SK-N-SH (cell line): ENCODE data around the gene FCRL5. TPM values are rescaled to one million over a fixed set of nuclear protein-coding genes. Genes with fewer than 3 reads are reported as not detected.

ENCODE experiments used
- CTCF ChIA-PET: fragments of 300-600, 350-600 bp; formaldehyde crosslinking; extraction: SDS; loops from one replicate; lab custom pipeline; 2021; lab: Yijun Ruan, JAX
- POLR2A ChIA-PET: fragments of 350-600 bp; sonication (Branson Sonifier 250); formaldehyde crosslinking; extraction: SDS; loops from one replicate; lab custom pipeline; 2020; ENCODE audit warnings: antibody characterized with exemption, inconsistent platforms; lab: Yijun Ruan, JAX
- DNase-seq: peaks from one replicate; pipeline ENCODE4 v3.0.0; 2012
- H2AFZ ChIP-seq: fragments of 200-600 bp; sonication (generic); 2 replicates; pipeline ENCODE4 v1.8.1; 2016; ENCODE audit warnings: antibody characterized with exemption, mild to moderate bottlenecking, low read depth
- H3F3A ChIP-seq: fragments of 200-600 bp; sonication (generic); replicated peaks from 2 replicates; pipeline ENCODE3; 2016; ENCODE audit warnings: antibody characterized with exemption, mild to moderate bottlenecking; ENCODE audit not compliant: insufficient read depth
- H3K27ac ChIP-seq, 2 experiments: fragments of 200-500 bp in 1 of 2; fragments of 200-600 bp in 1 of 2; sonication (Bioruptor generic) in 1 of 2; sonication (generic), shearing (Covaris generic) in 1 of 2; 2 replicates each; pipeline versions ENCODE4 v1.5.1 to v1.6.1; 2014 to 2016; ENCODE audit warnings: low read depth in 2 of 2, inconsistent platforms in 1 of 2, low read length in 1 of 2, mild to moderate bottlenecking in 1 of 2, mixed read lengths in 1 of 2
- H3K27me3 ChIP-seq: fragments of 200-600 bp; sonication (generic), shearing (Covaris generic); 2 replicates; pipeline ENCODE4 v1.6.1; 2016; ENCODE audit warnings: mixed run types; ENCODE audit not compliant: insufficient read depth
- H3K36me3 ChIP-seq, 2 experiments: fragments of 200-500 bp in 1 of 2; fragments of 200-600 bp in 1 of 2; sonication (Bioruptor generic) in 1 of 2; sonication (generic) in 1 of 2; replicated peaks in 1 of 2; 2 replicates each; pipeline versions ENCODE3 to v1.5.1; 2014 to 2016; ENCODE audit warnings: low read length in 1 of 2, mild to moderate bottlenecking in 1 of 2; ENCODE audit not compliant: insufficient read depth in 2 of 2, control insufficient read depth in 1 of 2
- H3K4me1 ChIP-seq, 2 experiments: fragments of 200-500 bp in 1 of 2; fragments of 200-600 bp in 1 of 2; sonication (Bioruptor generic) in 1 of 2; sonication (generic), shearing (Covaris generic) in 1 of 2; 2 replicates each; pipeline versions ENCODE4 v1.5.1 to v1.6.1; 2014 to 2016; ENCODE audit warnings: low read depth in 1 of 2, low read length in 1 of 2, mixed run types in 1 of 2; ENCODE audit not compliant: insufficient read depth in 2 of 2, control insufficient read depth in 1 of 2
- H3K4me2 ChIP-seq: fragments of 200-600 bp; sonication (generic), shearing (Covaris generic); 2 replicates; pipeline ENCODE4 v1.6.1; 2017; ENCODE audit warnings: mixed run types
- H3K4me3 ChIP-seq, 2 experiments: fragments of 200-500 bp in 1 of 2; fragments of 200-600 bp in 1 of 2; sonication (Bioruptor generic) in 1 of 2; sonication (generic), shearing (Covaris generic) in 1 of 2; 2 replicates each; pipeline versions ENCODE4 v1.5.1 to v1.8.1; 2014 to 2016; ENCODE audit warnings: low read depth in 2 of 2, inconsistent platforms in 1 of 2, low read length in 1 of 2, mild to moderate bottlenecking in 1 of 2, mixed read lengths in 1 of 2, moderate library complexity in 1 of 2
- H3K79me2 ChIP-seq: fragments of 200-600 bp; sonication (generic); 2 replicates; pipeline ENCODE4 v1.8.1; 2017; ENCODE audit warnings: mild to moderate bottlenecking; ENCODE audit not compliant: insufficient read depth
- H3K9ac ChIP-seq: fragments of 200-600 bp; sonication (generic); 2 replicates; pipeline ENCODE4 v1.6.1; 2017; ENCODE audit warnings: mixed run types
- H3K9me2 ChIP-seq: fragments of 200-600 bp; sonication (generic); 2 replicates; pipeline ENCODE4 v1.6.1; 2017; ENCODE audit warnings: mixed run types
- H3K9me3 ChIP-seq: fragments of 200-600 bp; sonication (generic); 2 replicates; pipeline ENCODE4 v1.6.1; 2017; ENCODE audit warnings: mixed run types, mild to moderate bottlenecking, moderate library complexity
- H4K20me1 ChIP-seq: fragments of 200-600 bp; sonication (generic); 2 replicates; pipeline ENCODE4 v1.6.1; 2017; ENCODE audit warnings: mild to moderate bottlenecking, mixed run types; ENCODE audit not compliant: insufficient read depth
- CHD2 ChIP-seq: fragments of 150-350 bp; IDR thresholded peaks from 2 replicates; pipeline ENCODE4 v1.6.1; 2018; ENCODE audit warnings: low read length; ENCODE audit not compliant: partially characterized antibody
- CTCF ChIP-seq: fragments of 200-600 bp; sonication (generic); IDR thresholded peaks from 2 replicates; pipeline ENCODE4 v1.6.1; 2017; ENCODE audit warnings: antibody characterized with exemption, mild to moderate bottlenecking, moderate library complexity
- ELF1 ChIP-seq: IDR thresholded peaks from 2 replicates; pipeline ENCODE4 v1.4.0; 2012
- EP300 ChIP-seq, 2 experiments: IDR thresholded peaks; 2 replicates each; pipeline versions ENCODE4 v1.4.0 to v1.6.1; 2012; ENCODE audit warnings: borderline replicate concordance in 1 of 2, low read depth in 1 of 2, low read length in 1 of 2
- EZH2phosphoT487 ChIP-seq: fragments of 200-600 bp; sonication (generic); IDR thresholded peaks from 2 replicates; pipeline ENCODE4 v1.6.1; 2017; ENCODE audit warnings: low read depth, mixed run types, mild to moderate bottlenecking, antibody characterized with exemption, moderate library complexity, borderline replicate concordance
- FOXJ3 ChIP-seq: sonication (generic); formaldehyde crosslinking; IDR thresholded peaks from 2 replicates; pipeline ENCODE4 v1.5.1; 2020; ENCODE audit warnings: mild to moderate bottlenecking, missing genetic modification reagents
- GABPA ChIP-seq: IDR thresholded peaks from 2 replicates; pipeline ENCODE4 v1.4.0; 2012; ENCODE audit warnings: low read depth, mild to moderate bottlenecking
- MAX ChIP-seq: IDR thresholded peaks from 2 replicates; pipeline ENCODE4 v1.4.0; 2012; ENCODE audit warnings: low read depth
- MXI1 ChIP-seq: IDR thresholded peaks from 2 replicates; pipeline ENCODE4 v1.6.1; 2012; ENCODE audit warnings: mild to moderate bottlenecking, low read depth, low read length, improper control_type of control experiment
- NFIC ChIP-seq: IDR thresholded peaks from 2 replicates; pipeline ENCODE4 v1.4.0; 2012; ENCODE audit warnings: borderline replicate concordance
- RAD21 ChIP-seq: IDR thresholded peaks from 2 replicates; pipeline ENCODE4 v1.6.1; 2012; ENCODE audit warnings: mild to moderate bottlenecking, low read length
- RXRA ChIP-seq: IDR thresholded peaks from 2 replicates; pipeline ENCODE4 v1.4.0; 2012; ENCODE audit warnings: low read depth, mild to moderate bottlenecking, borderline replicate concordance
- SMC3 ChIP-seq: IDR thresholded peaks from 2 replicates; pipeline ENCODE4 v1.6.1; 2012; ENCODE audit warnings: low read depth, low read length, improper control_type of control experiment
- TAF1 ChIP-seq: IDR thresholded peaks from 2 replicates; pipeline ENCODE4 v1.6.1; 2012; ENCODE audit warnings: low read depth, mild to moderate bottlenecking, low read length, moderate library complexity, borderline replicate concordance
- TCF12 ChIP-seq: IDR thresholded peaks from 2 replicates; pipeline ENCODE4 v1.4.0; 2012
- USF1 ChIP-seq: IDR thresholded peaks from 2 replicates; pipeline ENCODE4 v1.4.0; 2012; ENCODE audit warnings: low read depth, borderline replicate concordance
- USF2 ChIP-seq: fragments of 150-350 bp; IDR thresholded peaks from 2 replicates; pipeline ENCODE4 v1.6.1; 2017; ENCODE audit warnings: antibody characterized with exemption, low read length, low read depth, borderline replicate concordance
- ZBTB33 ChIP-seq: IDR thresholded peaks from 2 replicates; pipeline ENCODE4 v1.4.0; 2012; ENCODE audit warnings: low read depth, borderline replicate concordance
- WGBS: methylation state at CpG from one replicate; pipeline ENCODE4 v1.1.6; 2017; ENCODE audit warnings: low lambda C conversion rate; 5-methylcytosine and 5-hydroxymethylcytosine counted together
- polyA plus RNA-seq, 3 experiments: library from polyadenylated mRNA; depleted of rRNA; stranded (reverse); fragments of >200 nt; gene quantifications; 2 replicates each; pipeline ENCODE4 v1.2.3, GENCODE V29; 2012

The FCRL5 gene
- polyA plus RNA-seq, 1 of the 3 experiments (the other 2 are of a cell fraction) = not detected

- Histone ChIP-seq H4K20me1 (no peaks in the 10 kb centered on the region), H3K79me2 (no peaks in the 10 kb centered on the region), H3K4me3 (no peak overlapping the region), H3F3A (peaks cover 4% of the 10 kb centered on the region), H3K4me1 (no peaks in the 10 kb centered on the region), H3K9me3 (no peaks in the 10 kb centered on the region), H3K9ac (no peak overlapping the region), H3K36me3 (no peaks in the 10 kb centered on the region), H2AFZ (no peak overlapping the region), H3K4me2 (no peak overlapping the region), H3K27me3 (peaks cover 16% of the 10 kb centered on the region; the same call in 1 of the 2 replicates), H3K9me2 (no peaks in the 10 kb centered on the region), H3K27ac (no peak overlapping the region)
- POLR2A ChIA-PET = no interaction called here
- no peak for TF ChIP-seq ZBTB33
- TF ChIP-seq MAX = no peak
- TF ChIP-seq RXRA = no peak
- no peak for TF ChIP-seq GABPA
- TF ChIP-seq CHD2 = no peak
- 0% methylated on average over 1 of the region's 1 CpG for WGBS
- CTCF ChIA-PET = interaction anchor here (2.4 to 3.0 kb wide), 3 partner anchors 13 to 127 kb away, joined by 10 to 21 read pairs (median 18); no protein-coding TSS in a partner anchor
- DNase-seq = no peak
Observed at GRCh38 chr1:157497284-157497683, 55.0 kb downstream of the FCRL5 start.

GRCh38 chr1:157496121-157496526 lies 56.2 kb downstream of the FCRL5 start:
- H3K27me3 ChIP-seq = peaks cover 16% of the 10 kb centered on the region; the same call in 1 of the 2 replicates
- 0% methylated on average over 5 of the region's 5 CpGs for WGBS
- H3K36me3 ChIP-seq = no peaks in the 10 kb centered on the region

More at GRCh38 chr1:157496121-157496526, 56.2 kb downstream of the FCRL5 start:
- Histone ChIP-seq H3K4me2 (no peak overlapping the region), H4K20me1 (no peaks in the 10 kb centered on the region), H3K9me3 (no peaks in the 10 kb centered on the region), H3F3A (peaks cover 4% of the 10 kb centered on the region), H3K4me3 (no peak overlapping the region), H2AFZ (no peak overlapping the region), H3K4me1 (no peaks in the 10 kb centered on the region), H3K79me2 (no peaks in the 10 kb centered on the region), H3K9me2 (no peaks in the 10 kb centered on the region), H3K9ac (no peak overlapping the region), H3K27ac (no peak overlapping the region)
- ChIA-PET POLR2A (no interaction called here), CTCF (interaction anchor here (1.0 to 3.5 kb wide), 14 partner anchors 9 to 312 kb away, joined by 3 to 28 read pairs (median 5); no protein-coding TSS in a partner anchor)
- peak; percentile 42 for DNase-seq
- peak; percentile 60 for TF ChIP-seq RAD21
- TF ChIP-seq EZH2phosphoT487 = no peak
- no peak for TF ChIP-seq ELF1
- TF ChIP-seq USF2 = no peak
- no peak for TF ChIP-seq TCF12
- TF ChIP-seq NFIC = no peak
- no peak for TF ChIP-seq TAF1
- TF ChIP-seq USF1 = no peak
- TF ChIP-seq SMC3 = peak; percentile 35
- TF ChIP-seq MXI1 = no peak
- TF ChIP-seq EP300 (IDR thresholded peaks at IDR 0.05; ENCODE audit: borderline replicate concordance in 1 of 2, low read depth in 1 of 2, low read length in 1 of 2) = no peak
- peak; percentile 80 for TF ChIP-seq CTCF
- TF ChIP-seq ZBTB33 = no peak
- no peak for TF ChIP-seq FOXJ3 (CRISPR knock-in tag)
